COR-L47 (cell line): ENCODE results near the gene HEMK1.

Source experiments
- DNase-seq: peaks from one replicate; lab custom pipeline; 2025; lab: John Stamatoyannopoulos, UW

The HEMK1 gene

DNA sequence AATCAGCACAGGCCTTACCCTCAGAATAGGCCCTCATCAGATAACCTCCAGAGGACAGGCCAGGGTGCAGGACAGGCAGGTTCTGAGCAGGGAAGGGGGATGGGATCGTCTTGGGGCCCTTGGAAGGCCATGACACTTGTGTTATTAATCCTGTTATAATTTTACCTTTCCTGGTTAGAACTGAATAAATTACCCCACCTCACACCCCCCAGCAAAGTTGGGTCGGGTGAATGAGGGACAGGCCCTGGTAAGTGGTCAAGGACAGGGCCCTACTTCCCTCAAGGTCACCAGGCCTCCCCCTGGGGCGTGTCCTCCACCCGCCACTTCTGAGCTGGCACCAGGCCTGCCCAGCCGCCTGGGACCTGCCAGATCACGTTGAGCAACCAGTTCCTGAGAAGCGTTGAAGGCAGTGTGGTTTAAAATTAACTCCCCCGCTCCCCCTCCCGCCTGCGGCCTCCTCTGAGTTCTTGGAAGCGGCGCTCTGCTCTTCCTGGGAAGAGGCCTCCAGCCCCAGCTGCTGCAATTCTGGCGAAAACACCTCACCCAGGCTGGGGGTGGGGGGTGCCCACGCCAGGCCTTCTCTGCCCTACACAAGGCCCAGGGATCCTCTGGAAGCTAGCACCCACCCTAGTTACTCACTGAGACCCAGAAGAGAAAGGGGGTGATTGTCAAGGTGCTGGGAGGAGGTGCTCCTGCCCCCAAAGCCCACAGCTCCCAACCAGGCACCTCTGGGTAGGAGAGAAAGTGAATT is 31.7 kb downstream of the HEMK1 start:
- peak; percentile 18 for DNase-seq

DNA sequence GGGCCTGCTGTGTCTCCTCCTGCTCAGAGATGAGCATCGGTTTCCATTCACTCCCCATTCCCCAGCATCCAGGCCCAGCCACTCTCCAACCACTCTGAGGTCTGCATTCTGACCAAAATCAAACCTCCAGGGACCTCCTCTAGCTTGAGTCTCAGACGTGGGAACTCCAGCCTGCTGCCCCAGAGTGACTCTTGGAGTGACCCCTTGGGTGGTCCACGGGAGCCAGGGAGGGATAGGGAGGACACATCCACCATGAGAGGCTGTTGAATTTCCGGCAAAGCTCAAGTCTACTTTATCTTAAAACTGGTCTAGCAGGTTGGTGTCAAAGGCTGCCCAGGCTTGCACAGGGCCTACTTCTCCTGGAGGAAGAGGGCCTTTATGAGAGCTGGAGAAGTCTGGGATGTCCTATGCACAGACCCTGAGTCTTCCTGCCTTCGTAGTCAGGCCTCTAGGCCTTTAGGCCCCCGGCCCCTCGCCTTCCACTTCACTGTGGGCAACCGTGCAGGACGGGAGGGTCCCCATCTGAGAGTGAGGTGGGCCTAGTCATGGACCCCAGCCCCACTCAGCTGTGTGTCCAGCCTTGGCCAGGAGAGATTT is 33.4 kb downstream of the HEMK1 start:
- DNase-seq: no peak

GRCh38 chr3:50603261-50604109 is 34.2 kb downstream of the HEMK1 start:
- no peak for DNase-seq

GRCh38 chr3:50604110-50604621 is 34.8 kb downstream of the HEMK1 start:
- no peak for DNase-seq

GRCh38 chr3:50604628-50605588 is 35.6 kb downstream of the HEMK1 start:
- DNase-seq: no peak

- no peak for DNase-seq
Observed at GRCh38 chr3:50605901-50606326, 36.6 kb downstream of the HEMK1 start.

- DNase-seq: no peak
Observed at GRCh38 chr3:50606596-50606995, 37.3 kb downstream of the HEMK1 start.

DNA sequence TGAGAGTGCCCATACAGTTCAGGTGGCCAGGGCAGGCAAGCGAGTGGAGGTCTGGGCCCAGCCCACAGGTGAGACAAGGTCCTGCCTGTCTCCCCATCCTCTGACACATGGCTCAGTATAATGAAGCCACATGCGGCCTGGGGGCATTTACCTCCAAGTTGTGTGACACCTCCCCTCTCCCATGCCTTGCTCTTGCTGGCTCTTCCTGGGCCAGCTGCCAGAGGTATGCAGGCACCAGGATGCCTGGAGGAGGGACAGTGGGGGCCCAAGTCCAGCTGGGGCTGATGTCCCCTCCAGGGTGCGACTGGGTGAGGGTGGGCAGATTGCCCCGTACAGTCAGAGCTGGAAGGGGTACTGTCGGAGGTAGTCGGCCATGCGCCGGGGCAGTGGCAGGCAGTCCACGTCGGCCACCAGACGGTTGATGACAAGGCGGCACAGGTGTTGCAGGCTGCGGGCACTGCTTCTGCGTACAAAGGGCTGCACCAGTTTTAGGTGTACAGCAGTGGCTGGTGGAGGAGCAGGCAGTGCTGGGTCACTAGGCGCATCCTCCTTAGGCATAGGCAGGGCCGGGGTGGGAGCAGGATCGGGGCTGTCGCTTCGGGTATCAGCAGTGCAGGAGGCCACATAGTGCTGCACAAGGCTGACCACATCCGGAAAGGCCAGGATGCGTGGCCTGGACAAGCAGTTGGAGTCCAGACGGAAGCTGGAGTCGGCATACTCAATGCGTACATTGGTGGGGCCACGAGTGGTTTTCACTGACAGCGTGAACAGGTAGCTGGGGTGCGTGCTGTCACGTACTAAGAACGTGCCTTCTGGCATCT is 38.2 kb downstream of the HEMK1 start:
- no peak for DNase-seq

- DNase-seq: no peak
Observed at GRCh38 chr3:50608278-50608677, 39.0 kb downstream of the HEMK1 start.

DNA sequence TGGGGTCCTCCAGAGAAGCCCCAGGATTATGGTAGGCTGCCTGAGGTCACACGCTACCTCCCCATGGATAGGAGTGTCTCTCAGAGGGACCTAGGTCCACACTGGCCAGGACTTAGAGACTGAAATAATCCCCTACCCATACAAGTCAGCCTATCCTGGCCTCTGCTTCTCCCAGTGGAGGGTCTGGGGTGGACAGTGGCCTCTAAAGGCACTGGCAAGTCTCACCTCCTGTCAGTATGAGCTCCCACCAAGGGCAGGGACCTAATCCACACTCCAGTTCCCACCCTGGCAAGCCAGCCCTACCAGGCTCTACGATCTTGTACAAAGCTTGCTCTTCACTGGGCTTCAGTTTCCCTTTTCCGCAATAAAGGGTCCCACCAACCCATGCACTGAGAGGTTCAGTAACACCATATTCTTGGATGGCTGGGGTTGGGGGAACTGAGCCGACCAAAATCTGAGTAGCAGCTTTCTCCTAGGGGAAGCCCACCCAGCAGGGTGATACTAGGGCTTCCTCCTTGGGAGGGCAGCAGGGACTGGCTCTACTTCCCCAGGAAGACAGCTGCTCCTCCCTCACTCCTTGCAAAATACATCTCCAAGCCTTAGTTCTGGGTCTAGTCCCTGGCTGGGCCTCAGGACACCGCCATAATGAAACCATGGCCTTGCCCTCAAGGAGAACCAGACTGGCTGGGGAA is 39.9 kb downstream of the HEMK1 start:
- DNase-seq: no peak

DNA sequence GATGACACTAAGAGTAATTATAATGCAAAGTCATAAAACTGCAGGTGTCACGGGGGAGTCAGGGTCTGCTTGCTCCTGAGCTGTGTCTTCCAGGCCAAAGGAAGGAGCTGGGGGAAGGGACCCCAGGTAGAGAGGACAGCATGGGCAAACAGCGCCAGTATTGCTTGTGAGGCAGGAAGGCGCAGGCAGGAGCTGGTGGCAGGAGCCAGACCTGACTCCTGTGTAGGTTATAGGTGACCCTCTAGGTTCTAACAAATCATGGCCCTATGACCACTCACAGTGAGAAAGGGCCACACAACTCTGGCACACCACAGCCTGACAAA is 40.4 kb downstream of the HEMK1 start:
- DNase-seq: no peak

- DNase-seq: no peak
Observed at GRCh38 chr3:50610181-50610971, 41.1 kb downstream of the HEMK1 start.

DNA sequence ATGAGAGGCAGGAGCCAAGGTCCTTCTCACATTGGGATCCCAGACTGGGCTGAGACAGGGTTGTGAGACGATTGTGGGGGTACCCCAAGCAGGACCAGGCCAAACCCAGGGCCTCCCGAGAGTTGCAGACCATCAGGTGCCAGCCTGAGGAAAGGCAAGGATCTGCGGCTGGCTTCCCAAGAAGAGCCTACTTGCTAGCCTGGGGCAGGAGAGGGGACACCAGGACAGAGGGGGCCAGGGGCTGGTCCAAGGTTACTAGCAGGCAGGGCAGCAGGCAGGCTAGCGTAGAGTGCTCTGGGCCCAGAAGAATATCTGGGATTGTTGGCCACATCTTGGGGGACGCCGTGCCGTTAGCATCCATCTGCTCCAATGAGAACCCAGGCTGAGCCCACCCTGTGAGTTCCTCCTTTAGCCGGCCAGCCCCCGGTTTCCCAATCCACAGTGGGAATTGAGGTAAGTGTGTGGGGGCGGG is 41.7 kb downstream of the HEMK1 start:
- DNase-seq: no peak

GRCh38 chr3:50611464-50612233 is 42.3 kb downstream of the HEMK1 start, which contains the start of gene CISH:
TSS of gene CISH (minus strand) at chr3:50611774. CDS start at chr3:50611650, 124 bp downstream.
- DNase-seq: peak; percentile 65

GRCh38 chr3:50612234-50612882 is 43.0 kb downstream of the HEMK1 start:
- no peak for DNase-seq

DNA sequence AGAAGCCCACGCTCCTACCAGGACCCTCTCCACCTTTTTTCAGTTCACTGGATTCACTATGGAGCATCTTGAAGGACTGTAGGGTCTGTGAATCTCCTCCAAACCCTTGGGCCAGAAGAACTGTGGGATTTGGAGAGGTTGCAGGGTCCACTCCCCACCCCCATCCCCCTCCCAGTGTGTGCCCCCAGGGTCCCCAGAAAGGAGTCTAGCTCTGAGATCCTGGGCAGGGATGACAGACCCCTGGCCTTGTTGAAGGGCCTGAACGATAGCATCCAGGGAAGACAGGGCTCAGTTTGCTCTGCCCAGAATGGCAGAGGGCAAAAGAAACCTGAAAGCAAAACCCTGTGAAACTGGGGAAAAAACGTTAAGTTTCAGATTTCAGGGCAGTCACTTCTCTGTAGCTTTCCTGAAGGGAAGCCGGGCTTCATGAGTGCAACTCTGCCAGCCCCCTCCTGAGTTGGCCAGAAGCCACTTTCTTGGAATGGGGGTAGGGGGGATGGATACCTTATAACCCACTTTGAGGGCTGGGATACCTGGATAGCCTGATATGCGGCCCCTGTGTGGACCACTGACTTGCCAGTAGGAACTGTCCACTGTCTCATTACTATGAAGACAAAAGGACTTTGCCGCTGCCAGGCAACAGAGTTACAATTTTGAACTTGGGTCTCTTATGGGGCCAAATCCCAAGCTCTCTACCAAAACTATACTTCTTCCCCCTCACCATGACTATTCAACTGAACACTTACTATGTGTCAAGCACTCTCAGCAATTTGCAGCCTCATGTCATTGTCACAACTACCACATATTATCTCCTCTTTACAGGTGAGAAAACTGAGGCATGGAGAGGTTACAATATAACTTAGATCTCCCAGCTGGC is 43.9 kb downstream of the HEMK1 start:
- no peak for DNase-seq

DNA sequence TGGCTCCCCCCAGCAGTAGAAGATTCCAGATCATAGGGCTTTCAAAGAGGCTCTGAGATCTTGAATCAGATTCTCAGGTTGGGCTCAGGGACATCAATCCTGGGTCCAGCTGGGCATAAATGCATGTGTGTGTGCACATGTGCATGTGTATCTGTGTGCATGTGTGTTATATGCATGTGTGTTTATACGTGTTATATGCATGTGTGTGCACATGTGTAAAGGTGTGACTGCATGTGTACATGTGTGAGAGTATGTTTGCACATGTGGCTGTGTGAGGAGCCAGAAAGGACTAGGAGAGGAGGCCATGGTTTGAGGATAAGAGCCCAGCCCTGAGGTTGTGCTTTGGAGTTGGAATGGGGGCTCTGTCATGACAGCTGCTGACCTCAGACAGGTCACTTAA is 45.9 kb downstream of the HEMK1 start:
- DNase-seq: no peak
